Ramos (cell line): Measurements from ENCODE around the gene DIAPH2.

Source experiments
- in situ Hi-C: fragments of 300-500 bp; cut with MboI; formaldehyde crosslinking; loops from one replicate; pipeline ENCODE4 v1.14.3; 2022; ENCODE audit warnings: low sequenced_read_pairs; ENCODE audit not compliant: unreplicated experiment

The DIAPH2 gene

DNA sequence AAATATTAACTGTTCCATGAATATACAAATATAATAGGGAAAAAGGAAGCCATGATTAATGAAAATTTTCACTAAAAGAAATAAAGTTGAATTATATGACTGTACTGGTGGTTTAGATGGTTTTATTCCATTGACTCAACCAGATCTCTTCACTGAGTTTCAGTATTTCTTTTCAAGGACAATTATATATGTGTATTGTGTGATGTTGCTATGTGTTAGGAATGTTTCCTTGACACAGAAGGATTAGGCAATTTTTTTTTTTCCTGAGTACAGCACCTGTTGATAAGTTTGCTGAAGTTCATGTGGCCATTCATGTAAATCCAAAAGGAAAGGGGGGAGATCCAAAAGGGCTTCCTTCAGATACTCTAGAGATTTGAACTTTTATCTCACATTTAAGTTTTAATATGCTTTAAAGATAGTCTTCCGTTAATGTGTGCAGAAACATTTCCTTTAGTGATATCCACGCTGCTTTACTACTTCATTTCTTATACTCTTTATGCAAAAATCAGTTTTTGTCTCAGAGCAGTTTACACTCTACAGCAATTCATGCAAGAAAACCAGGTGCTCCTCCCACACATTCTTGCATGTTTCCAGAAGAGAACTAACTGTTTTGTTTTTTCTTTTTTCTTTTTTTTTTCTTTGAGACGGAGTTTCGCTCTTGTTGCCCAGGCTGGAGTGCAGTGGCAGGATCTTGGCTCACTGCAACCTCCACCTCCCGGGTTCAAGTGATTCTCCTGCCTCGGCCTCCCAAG lies 448.2 kb downstream of the DIAPH2 start:
- in situ Hi-C loops, result no loop called here

DNA sequence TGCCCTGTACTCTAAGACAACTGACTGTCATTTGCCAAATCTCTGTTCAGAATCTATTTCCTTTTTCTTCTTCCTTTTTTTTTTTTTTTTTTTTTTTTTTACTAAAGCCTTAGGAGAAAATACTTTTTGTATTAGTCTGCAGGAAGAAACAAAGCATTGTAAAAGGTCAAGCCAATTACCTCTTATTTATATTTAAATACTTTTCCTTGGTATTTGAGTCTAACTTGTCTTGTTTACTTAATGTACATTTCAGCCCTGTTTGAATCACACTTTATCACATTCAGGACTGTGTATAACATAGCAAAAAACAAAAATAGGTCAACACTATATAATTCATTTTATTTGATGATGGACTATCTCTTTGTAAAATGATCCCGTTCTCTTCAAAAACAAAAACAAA lies 461.3 kb downstream of the DIAPH2 start:
- in situ Hi-C loops, result no loop called here

DNA sequence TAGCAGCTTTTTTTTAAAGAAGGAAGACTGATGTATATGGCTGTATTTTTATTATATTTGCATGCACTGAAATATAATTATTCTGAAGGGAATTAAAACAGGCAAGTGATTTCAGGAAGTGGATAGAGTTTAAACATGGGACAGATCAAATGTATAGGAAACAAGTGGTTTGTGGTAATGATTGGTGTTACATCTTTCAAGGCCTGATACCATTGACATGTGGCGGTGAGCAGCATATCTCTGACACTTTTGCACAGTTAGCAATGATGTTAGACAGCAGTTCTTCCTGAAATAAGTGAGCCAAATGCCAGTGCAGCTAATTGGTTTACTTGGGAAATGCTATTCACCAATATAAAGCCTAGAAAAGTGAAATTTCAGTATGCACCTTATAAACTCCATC lies 471.2 kb downstream of the DIAPH2 start:
- in situ Hi-C loops, result no loop called here

GRCh38 chrX:97158269-97158668 lies 473.6 kb downstream of the DIAPH2 start:
- in situ Hi-C loops, result no loop called here

GRCh38 chrX:97159916-97160800 lies 475.5 kb downstream of the DIAPH2 start:
- in situ Hi-C loops, result no loop called here

DNA sequence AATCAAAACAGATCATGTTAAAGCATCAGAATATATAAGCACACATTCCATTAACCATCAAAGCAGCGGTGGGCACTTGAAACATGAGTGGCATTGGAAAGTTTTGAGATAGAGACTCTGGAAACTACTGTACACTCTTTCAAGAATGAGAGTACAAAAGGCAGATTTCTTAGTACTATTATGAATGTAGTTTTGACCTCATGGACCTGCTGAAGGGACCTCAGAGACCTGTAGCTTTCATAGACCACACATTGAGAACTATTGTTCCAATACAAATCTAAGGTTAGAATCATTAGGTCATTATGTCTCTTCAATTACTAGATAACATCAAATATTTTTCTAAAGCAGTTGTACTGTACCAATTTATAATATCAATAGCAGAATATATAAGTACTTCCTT lies 482.7 kb downstream of the DIAPH2 start:
- in situ Hi-C loops, result no loop called here

- in situ Hi-C loops, result no loop called here
These were observed 484.0 kb downstream of the DIAPH2 start for GRCh38 chrX:97168646-97169045.

- in situ Hi-C loops, result no loop called here
These were observed 490.5 kb downstream of the DIAPH2 start for GRCh38 chrX:97175147-97175546.

GRCh38 chrX:97189668-97190067 lies 505.0 kb downstream of the DIAPH2 start:
- in situ Hi-C loops, result no loop called here

- in situ Hi-C loops, result no loop called here
These were observed 514.9 kb downstream of the DIAPH2 start for GRCh38 chrX:97199501-97199900.

DNA sequence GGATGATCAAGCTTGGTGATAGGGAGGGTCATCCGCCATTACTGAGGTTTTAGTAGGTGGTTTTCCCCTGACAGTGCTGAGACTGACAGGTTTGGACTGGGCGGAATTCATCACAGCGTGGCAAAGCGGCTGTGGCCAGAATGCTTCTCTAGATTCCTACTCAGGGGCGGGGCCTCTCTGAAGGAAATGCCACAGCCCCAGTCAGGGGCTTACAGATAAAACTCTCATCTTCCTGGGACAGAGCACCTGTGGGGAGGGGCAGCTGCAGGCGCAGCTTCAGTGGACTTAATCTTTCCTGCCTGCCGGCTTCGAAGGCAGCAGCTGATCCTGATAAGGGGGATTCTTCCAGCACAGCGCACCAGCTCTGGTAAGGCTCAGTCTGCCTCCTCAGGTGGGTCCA lies 515.8 kb downstream of the DIAPH2 start:
- in situ Hi-C loops, result no loop called here

GRCh38 chrX:97210501-97210900 lies 525.9 kb downstream of the DIAPH2 start:
- in situ Hi-C loops, result no loop called here

DNA sequence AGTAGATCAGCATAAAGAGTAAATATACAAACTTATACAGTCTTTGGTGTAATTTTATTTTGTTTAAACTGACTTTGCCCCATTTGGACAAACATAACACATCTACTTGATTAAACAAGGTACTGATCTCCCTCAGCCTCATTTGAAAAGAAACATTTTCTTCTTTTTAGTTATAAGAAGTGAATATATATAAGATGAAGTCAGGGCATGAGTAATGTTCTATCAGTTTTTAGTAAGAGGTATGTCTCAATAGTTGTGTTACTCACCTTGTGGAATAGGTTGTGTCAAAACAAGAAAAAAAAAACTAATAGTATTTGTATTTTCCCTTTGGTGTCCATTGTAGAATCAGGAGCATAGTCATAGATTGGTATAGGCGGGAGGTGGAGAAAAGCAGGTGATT lies 526.4 kb downstream of the DIAPH2 start:
- in situ Hi-C loops, result no loop called here

DNA sequence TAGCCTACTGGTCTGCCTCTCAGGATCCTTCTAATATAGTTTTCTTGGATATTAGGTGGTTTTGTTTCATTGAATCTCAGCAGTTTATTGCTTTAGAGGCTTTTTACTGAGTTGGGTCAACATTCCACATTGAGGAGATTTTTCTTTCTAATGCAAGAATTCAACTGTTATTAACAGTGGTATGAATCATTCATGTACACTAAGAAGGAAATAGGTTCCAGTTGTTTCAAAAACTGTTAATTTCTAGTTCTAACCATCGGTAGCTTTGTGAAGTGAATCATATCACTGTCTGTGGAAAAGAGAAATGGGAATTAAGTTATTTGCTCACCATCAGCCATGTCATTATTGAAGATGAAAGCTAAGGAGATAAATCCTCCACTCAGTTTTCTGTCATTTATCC lies 530.5 kb downstream of the DIAPH2 start:
- in situ Hi-C loops, result no loop called here

DNA sequence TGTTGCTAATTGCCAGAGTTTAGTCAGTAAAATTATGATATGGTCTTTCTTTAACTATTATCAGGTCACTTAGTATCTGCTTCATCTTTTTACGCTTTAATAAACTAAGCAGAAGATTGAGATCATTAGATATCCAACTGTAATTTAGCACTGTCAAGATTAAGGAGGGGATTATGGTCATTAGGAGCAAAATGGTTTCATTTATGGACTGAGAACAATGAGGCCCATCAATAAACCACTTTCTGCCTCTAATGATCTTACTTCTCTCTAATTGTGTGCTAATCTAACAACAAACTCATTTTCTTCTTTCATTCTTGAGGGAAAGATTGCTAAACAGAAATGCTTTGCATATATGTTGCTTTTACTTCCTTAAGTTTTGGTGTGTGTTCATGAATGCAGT lies 539.5 kb downstream of the DIAPH2 start:
- in situ Hi-C loops, result no loop called here

- in situ Hi-C loops, result no loop called here
These were observed 544.7 kb downstream of the DIAPH2 start for GRCh38 chrX:97229318-97229717.

DNA sequence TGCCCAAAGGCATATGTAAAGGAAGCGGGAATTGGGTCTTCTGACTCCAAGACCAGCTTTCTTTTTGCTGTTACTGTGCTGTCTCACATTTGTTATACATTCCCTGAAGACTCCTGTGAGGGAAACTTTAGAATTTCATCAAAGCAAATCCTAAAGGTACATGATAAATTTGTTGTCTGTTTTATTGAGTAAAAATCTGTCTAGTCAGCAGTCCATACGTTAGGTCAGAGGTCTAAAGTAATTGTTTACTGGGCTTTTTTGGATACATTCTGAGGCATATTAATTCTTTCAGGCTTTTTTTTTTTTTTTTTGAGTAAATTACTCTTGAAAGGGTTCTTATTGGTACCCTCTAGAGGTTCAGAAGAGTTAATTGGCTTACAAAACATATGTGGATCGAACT lies 546.3 kb downstream of the DIAPH2 start:
- in situ Hi-C loops, result no loop called here

- in situ Hi-C loops, result no loop called here
These were observed 549.9 kb downstream of the DIAPH2 start for GRCh38 chrX:97234471-97235081.

DNA sequence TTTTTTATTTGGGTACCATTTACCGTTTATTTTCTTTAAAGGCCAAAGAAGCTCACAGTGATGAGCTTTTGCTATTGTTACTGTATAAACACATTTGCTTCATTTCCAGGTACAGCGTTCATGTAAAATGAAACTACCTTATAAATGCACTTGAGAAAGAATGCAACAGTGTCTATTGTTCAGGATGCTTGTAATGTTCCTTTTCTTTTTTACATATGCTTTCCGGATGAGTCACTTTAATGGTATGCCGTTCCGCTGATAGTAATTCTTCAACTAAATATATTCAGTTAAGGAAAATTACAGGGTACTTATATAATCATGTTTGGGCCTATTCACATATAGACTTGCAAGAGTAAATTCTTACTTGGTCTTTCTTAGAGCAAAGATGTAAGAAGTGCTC lies 554.0 kb downstream of the DIAPH2 start:
- in situ Hi-C loops, result no loop called here

DNA sequence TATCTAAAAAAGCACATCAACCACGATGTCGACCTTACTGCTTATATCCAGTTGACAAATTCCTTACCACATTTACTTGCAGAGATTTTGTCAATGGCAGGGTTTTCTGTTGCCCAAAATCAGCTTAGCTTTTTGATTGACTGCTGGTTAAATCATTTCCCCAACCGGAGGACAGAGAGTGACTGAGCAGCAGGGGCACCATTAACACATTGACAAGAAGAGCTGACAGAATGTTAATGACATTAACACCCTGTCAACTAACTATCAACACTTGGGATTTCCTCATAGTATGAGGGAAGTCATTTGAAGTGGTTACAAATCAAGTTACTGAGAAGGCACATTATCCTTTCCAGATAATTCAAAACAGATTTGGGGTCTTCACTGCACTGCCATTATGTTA lies 567.5 kb downstream of the DIAPH2 start:
- in situ Hi-C loops, result no loop called here

GRCh38 chrX:97260679-97261078 lies 576.0 kb downstream of the DIAPH2 start:
- in situ Hi-C loops, result no loop called here
